ENCODE data around the gene PLXNA4.

DNA sequence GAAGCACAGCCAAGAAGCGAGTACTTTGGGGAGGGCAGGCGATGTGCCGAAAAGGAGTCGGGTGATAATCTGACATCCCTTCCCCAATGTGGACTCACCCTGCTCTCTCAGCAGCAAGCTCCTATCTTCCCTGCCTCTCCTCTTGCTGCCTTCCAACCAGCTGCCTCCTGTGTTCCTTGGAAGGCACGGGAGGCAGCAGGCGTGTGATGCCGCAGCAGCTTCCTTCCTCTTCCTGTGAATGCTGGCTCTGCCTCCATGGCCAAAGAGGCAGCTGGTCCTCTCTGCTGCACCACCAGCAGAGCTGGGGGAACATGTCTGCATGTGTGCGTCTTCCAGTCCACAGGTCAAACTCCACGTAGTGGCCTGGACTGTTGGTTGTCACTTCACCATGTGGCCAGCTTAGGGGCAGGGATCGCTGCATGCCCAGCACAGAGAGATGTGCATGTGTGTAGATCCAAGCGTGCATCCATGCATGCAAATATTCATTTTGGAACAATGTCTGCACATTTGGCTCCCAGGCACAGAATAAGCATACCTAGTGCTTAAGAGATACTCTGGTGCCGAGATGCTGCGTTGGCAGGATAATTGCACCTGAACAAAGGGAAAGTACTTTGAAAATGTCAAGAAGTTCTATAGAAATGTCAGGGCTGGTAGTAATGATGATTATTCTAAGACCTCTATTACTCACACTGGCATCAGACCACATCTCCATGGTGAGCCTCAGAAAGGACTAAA lies 499.8 kb downstream of the PLXNA4 start:
- TF ChIP-seq, protein P1, sequence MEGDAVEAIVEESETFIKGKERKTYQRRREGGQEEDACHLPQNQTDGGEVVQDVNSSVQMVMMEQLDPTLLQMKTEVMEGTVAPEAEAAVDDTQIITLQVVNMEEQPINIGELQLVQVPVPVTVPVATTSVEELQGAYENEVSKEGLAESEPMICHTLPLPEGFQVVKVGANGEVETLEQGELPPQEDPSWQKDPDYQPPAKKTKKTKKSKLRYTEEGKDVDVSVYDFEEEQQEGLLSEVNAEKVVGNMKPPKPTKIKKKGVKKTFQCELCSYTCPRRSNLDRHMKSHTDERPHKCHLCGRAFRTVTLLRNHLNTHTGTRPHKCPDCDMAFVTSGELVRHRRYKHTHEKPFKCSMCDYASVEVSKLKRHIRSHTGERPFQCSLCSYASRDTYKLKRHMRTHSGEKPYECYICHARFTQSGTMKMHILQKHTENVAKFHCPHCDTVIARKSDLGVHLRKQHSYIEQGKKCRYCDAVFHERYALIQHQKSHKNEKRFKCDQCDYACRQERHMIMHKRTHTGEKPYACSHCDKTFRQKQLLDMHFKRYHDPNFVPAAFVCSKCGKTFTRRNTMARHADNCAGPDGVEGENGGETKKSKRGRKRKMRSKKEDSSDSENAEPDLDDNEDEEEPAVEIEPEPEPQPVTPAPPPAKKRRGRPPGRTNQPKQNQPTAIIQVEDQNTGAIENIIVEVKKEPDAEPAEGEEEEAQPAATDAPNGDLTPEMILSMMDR (IDR thresholded peaks at IDR 0.05), result no peak
- no peak for TF ChIP-seq POLR2AphosphoS5 (IDR thresholded peaks at IDR 0.05)
